CD4-positive, alpha-beta T cell treated with Interleukin-6 at 100 ng/mL for 8 hours (primary cell): ENCODE measurements around the gene AKNAD1.
"Not testable (repeated sequence)": the region's sequence is repeated elsewhere in the genome, so short reads cannot be mapped to it uniquely, and the experiment has no call there.

ENCODE experiments used
- DNase-seq: peaks from one replicate; pipeline ENCODE4 v3.0.0-alpha.2; 2020; ENCODE audit warnings: mixed read lengths, low spot score

The AKNAD1 gene, protein sequence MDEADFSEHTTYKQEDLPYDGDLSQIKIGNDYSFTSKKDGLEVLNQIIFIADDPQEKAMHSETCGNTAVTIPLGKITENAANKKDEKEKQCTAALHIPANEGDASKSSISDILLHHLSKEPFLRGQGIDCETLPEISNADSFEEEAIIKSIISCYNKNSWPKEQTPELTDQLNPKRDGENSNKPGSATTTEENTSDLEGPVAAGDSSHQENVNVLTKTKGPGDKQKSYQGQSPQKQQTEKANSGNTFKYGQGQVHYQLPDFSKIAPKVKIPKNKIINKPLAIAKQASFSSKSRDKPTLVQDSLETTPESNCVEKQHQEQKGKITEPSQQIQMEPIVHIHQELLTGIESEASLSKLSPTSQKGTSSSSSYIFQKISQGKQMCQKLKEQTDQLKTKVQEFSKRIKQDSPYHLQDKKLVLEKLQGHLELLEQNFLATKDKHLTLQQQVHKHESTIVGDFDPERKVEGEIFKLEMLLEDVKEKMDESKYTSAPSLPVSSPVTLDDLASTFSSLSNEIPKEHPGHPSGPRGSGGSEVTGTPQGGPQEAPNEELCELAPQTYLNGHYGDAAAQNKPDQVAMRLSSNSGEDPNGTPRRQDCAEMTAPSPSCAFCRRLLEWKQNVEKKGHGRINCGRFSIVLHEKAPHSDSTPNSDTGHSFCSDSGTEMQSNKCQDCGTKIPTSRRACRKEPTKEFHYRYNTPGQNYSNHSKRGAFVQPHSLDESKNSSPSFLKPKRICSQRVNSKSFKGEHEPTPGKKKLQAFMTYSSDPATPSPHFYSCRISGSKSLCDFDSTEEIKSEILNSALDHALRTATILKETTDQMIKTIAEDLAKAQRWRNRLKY

DNA sequence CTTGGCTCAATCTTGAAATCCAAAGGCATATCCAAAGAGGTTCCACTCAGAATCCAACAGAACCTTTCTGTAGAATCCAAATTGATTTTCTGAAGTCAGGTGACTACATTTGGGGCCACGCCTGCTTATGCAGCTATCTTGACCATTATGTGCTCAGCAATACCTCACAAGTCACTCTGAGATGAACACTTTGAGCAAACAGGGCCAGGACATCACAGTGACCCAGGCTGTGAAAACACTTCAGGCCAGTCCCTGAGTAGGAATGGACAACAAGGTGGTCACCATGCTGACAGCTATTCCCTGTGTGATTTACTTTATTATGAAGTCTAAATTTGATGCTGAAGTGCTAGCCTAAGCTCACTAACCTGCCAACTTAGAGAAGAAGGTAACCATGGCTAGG, at the start of gene AKNAD1:
AKNAD1 (minus strand) TSS at position 101 of the 400 bp plus-strand sequence. CDS start 4,430 bp downstream, outside the sequence.
- no peak for DNase-seq

DNA sequence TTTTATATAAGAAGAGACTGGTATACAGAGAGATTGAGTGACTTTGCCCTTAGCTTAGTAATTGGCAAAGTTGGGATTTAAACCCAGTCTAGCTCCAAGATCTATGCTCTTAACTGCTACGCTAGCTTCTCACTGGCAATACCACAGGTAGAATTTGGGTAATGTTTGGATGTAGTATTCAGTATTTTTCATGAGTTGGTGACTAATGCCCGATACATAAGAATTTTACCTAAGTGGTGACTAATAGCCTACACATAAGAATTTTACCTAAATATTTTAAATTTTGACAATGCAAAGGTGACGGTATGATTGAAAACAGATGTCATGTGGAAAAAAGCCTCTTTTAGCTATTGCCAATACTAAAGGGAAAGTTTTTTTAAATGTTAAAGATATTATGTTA, 44.2 kb upstream of the AKNAD1 start:
- no peak for DNase-seq

DNA sequence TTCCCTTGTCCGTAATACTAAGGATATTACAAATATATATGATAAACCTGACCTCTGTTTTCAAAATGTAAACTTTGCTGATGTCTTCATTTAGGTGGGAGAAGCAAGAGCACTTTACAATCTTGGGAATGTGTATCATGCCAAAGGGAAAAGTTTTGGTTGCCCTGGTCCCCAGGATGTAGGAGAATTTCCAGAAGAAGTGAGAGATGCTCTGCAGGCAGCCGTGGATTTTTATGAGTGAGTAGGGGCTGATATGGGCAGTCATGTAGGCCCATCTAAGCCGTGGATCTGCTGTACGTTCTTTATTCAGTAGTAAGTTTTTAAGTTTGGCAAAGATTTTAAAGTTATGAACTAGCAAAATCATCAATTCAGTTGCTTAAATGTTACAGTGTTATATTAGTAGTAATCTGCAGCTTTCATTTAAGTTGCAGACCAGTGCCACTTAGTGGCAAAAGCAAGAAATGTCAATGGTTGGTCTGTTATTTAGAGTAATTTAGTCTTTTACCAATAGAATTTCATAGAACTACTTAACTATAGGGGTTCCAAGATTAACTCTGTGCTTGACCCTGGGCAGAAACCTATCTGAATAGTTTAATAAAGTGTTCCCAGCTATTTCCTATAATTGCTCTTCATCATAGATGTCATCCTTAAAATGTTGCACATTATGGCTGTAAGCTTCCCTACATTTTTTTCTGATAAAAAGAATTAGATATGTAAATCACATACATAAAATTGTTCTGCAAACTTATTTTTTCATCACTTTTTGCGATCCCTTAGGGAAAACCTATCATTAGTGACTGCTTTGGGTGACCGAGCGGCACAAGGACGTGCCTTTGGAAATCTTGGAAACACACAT, 41.2 kb upstream of the AKNAD1 start:
- peak; percentile 53 for DNase-seq

DNA sequence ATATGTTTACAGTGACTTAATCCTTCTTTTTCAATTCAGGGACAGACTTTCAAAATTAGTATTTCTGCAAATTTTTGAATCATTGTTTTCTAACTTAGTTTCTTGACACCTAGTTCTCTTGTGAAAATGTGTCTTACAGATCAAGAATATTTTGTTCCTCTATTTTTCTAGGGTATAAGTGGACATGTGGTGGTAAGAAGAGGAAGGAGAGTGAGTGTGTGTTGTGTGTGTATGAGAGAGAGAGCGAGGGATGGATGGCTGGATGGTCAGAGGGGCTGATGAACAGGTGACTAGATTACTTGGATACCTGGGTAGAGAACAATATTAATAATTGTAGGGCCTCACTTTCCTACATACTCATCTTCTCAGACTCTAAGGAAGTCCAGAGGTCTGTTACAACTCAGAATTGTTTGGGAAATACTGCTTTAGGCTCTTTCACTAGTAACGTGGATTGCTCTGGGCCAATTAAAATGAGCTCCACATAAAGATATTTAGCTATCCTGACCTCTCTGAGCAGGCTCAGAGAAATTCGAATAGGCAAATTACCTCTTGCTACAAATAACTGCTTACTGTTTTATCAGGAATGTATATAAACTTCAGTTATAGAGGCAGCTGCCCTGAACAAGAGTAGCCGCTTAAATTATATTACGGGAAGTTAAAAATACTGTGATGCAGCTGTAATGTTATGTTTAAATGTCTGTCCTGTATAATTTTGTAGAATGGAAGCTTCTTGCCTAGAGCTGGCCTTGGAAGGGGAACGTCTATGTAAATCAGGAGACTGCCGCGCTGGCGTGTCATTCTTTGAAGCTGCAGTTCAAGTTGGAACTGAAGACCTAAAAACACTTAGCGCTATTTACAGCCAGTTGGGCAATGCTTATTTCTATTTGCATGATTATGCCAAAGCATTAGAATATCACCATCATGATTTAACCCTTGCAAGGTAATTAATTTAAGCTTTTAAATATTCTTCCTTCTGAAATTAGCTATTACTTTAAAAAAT, 39.6 kb upstream of the AKNAD1 start:
- no peak for DNase-seq

DNA sequence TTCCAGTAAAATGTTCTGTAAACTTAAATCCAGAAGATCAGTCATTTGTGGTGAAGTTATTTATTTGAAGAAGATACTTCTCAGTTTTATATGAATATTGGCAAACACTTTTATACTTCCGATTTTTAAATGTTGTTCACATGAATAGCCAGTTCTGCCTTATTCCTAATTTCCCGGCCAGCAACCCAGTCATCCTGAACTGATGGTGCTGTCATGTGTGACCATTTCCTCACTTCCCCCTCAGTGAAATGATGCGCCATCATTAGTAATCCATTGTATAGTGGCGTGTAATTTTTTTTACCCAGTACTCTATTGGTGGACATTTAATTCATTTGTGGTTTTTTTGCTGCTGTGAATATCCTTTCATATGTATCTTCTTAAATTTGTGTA, 36.2 kb upstream of the AKNAD1 start:
- no peak for DNase-seq

DNA sequence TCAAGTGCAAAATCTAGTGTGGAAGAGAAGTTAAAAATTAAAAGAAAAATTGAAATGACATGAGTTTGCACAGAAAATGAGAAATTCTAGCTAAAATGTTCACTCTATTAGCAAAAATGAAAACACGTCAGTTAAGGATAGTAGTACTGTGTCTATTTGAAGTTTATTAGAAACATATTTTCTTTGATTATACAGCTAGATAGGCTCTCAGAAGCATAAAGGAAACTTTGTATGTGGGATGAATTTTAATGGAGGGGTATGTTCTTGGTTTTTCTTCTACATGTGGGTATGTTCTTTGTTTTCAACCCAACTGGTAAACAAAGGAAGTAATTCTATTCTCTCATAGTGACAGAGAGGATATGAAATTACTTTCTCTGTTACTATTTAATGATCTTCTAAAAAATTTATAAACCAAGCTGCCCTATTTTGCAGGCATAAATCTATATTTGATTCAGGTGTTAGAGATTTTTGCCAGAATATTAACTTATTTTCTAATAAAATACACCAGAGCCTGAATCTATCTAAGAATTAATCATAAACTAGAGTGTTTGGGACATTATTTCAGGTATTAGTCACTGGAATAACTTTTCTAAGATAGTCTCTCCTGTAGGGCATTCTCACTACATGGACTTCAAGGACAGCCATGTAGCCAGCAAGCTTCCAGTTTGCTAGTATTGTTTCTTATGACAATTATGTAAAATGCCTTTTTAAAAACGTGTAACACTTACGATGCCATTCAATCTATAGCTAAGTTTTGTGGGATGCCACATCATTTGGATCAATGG, 35.7 kb upstream of the AKNAD1 start:
- no peak for DNase-seq

DNA sequence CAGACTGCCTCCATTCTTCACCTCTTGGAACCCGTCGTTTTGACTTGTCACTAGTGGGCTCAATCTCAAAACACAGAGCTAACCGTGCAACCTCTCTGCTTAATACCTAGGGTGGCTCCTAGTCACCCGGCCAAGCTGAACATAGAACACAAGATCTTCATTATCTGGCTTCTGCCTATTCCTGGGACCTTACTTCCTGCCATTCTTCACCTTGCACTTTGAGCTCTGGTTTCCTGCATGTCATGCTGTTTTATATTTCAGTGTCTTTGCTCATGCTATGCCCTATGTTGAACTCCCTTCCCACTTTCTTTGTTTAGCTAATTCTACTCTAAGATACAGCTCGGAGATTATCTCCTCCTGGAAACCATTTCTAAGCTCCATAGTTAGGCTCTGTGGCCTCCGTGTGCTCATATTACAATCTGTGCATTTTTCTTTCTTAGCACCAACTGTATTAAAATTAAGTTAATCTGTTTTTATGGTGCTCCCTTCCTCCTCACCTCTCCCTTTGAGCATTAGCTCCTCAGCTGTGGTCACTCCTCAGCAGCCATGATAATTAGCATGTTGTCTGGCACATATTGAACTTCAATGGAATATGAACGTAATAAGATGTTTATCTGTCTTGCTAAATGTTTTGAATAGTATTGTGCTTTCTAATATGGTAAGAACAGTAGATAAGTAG, 33.0 kb upstream of the AKNAD1 start:
- no peak for DNase-seq

DNA sequence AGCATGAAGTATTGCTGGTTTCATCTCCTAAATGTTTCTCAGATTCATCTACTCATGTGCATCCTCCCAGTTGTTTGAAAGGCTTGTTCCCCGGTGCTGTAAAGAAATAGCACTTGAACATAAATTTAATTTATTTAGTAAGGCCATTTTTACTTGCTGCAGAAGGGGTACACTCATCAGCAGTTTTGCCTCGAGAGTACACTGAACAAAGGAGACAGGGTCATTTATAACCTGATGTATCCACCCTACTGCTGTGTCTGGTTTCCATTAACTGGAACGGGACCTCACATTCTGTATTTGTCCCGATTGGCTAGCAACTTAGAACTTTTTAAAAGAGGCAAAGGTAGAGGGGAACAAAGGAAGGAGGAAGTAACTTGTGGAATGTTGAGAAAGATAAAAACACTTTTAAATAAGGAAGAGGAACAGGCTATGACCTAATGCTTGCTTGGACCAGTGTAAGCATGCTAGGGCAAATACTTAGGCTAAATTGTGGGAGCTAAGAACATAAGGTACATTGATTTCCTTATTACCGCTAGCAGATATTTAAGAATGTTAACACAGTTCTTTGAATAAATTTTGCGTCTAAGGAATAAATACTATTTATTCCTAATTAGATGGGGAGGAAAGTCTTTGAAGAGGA, 32.2 kb upstream of the AKNAD1 start:
- DNase-seq = not testable (repeated sequence)

DNA sequence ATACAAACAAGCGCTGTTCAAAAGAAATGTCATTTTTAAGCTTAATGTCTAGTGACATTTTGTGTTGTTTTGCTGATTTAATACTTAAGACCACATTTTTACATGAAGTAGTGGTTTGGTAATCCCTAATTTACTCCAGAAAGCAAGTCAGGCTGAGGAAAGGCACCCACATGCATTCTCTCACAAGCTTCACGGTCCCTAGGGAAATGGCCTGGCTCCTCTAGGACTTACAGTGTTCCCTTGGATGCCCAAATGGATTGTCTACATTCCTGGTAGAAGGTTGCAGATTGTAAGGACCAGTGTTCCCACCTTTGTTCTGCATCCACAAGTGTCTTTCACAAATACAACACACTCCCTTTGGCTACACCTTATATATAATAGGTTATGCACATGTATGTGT, 29.4 kb upstream of the AKNAD1 start:
- no peak for DNase-seq

DNA sequence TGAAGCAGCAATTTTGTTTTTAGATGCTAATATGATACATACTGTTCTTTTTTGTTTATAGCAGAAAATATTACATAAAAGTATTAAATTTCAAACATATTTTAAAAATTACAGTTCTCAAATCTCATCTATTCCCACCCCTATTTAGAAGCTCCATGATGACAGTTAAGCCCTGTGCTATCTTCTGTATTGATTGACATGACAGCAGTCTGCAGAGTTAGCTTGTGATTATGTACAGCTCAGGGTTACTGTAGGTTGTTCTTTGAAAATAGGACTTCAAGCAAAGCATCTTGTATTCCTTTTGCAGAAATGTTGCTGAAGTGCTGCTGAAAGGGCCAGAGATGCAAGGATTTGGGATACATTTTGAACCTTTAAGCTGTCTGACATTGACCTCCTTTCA, 28.1 kb upstream of the AKNAD1 start:
- no peak for DNase-seq

DNA sequence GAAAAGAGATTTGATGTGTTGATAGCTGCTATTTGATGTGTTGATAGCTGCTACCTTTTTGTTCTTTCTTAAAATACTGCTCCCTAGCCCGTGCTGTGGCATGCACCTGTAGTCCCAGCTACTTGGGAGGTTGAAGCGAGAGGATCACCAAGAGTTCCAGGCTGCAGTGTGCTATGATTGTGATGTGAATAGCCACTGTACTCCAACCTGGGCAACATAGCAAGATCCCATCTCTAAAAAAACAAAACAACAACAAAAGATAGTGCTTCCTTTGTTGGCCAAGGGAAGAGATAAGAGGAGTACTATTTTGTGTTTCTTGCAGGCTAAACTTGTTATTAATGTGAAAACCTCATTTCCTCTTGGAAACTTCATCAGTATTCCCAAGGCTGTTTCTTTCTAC, 25.9 kb upstream of the AKNAD1 start:
- DNase-seq = no peak

DNA sequence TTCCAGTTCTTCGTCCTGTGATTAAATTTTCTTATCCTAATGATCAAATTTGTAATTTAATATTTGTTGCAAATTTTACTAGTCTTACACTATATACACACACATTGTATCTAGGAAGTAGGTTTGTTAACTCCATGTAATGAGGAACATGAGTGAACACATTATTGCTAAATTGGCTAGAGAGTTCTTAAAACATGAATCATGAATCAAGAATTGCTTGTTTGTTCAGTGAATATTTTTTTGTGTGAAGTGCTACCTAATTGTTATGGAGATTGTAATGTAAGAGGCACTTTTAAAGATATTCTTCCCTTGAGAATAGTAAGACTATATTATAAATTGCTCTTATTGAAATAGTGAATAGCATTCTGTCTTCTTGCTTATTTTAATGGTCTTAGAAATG, 24.5 kb upstream of the AKNAD1 start:
- no peak for DNase-seq

DNA sequence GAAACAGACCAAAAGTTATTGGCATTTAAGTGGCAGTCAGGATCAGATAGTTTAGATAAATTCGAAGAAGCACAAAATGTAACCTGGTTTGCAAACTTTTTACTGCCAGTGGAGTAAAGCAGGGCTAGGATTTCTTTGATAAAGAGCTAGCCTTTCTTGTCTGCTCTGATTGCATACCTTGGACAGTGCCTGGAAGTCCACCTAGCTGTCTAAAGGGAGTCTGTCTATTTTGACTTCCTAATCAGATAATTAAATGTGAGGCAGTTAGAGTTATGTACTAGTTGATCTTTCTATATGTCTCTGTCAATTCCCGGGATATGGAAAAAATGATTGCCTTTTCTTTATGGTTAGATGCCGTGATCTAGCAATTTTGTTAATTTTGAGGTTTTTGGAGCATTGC, 24.0 kb upstream of the AKNAD1 start:
- no peak for DNase-seq

DNA sequence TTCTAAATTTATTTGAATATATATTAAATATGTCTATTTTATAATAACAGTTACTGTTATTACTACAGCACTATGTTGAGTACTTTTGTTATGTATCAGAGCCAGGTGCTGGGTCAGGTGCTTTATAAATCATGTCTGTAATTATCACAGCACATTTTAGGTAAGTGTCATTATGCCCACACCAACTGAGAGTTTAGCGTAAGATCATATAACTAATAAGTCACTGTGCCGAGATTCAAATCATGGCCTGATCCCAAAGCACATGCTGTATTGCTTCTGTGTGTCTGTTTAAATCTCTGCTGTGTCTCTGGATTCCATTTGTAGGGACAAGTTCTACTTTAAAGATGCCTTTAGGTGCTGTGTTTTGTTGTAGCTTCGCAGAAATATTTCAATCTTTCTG, 21.8 kb upstream of the AKNAD1 start:
- no peak for DNase-seq

DNA sequence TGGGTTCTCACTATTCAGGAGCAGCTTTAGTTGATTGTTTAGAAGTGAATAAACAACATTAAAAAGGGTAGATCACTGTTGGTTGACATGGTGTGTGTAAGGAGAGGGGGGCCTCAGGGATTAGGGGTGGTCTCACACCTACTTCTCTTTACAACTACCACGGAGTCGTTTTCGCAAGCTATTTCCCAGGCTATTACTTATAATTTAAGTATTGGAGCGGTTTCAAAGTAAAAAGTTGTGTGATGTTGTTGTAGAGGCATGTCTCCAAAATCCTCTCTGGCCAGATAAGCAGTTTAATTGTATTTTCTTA, 21.2 kb upstream of the AKNAD1 start:
- DNase-seq = no peak

DNA sequence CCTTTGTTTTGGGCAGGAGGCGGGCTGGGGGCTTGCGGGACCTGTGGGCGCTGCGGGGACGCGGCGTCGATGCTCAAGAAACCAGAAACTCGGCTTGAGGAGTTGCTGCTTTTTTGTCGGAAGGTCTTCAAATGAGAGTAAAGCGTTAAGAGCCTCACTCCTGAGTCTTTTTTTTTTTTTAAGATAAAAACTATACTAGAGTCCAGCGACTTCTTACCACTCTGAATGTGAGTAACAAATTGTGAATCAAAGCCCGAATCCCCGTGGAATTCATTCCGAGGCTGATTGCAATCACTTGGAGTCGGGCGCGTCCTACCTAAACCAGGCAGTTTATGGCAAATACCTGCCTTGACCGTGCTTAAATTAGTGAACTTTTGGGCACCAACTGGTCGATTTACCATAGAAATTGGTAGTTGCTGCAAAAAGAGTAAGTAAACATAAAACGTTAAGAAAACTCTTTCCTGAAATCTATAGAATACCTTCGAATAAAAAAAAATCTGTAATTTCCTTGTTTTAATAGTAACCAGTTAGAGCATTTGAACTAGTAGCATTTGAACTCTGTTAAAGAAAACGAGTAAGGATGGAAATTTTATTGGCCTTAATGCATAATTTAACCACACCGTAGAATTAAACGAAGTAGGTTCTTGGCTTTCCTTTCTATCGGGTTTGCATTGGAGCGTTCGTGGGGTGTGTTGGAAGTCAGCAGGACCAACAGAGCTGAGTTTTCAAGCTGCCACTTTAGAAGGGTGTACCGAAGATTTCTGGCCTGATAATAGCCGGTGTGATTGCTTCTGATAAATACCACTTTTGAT, 20.7 kb upstream of the AKNAD1 start:
- no peak for DNase-seq

DNA sequence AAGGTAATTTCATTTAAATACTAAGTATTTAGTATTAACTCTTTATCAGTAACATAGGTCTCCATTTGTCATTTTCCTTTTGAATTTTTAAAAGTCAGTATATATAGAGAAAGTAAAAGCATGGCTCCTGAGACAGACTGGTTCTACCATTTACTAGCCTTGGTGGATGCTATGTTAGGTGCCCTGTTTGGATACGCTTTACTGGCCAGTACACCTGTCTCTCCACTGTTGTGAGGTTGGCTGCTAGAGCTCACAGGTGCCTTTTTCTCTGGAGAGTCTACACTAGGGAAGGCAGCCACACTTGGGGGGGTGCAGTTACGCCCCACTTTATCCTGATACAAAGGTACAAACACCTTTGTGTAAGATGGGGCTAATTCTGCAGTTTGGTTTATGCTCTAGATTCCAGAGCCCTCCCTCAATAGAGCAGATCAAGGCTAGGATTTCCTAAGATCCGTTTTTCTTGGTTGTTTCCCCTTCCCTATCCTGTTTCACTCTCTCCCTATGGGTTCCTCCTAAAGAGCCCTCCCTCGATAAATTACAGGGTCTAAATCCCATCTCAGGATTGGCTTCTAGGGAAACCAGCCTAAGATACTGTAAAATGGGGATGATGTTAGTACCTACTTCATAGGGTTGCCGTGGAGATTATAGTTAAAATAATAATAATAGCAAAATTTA, 14.3 kb upstream of the AKNAD1 start:
- DNase-seq = no peak

DNA sequence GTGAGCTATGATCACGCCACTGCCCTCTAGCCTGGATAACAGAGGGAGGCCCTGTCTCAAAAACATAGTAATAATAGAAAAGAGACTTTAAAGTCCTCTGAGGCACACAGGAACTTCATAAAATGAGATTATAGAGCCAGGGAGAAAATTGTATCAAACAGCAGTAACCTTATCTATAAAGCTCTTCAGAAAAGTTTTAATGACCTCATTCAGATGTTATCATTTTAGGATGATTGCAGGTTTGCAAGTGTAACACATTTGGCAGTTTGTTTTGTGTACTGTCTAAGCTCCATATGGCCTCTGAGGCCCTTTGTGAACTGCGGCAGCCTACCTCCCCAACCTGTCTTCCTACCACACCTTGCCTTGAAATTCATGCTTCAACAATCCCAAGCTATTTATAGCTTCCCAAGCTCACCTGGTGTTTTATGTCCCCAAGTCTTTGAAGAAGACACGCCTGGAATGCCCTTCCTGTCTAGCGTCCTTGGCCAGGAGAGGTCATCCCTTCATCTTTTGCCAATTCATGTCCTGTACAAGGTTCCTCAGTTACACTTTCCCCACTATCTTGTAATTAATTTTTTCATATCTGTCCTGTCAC, 8.5 kb upstream of the AKNAD1 start:
- no peak for DNase-seq
